Spleen (tissue), 7 donors: Measurements from ENCODE around the gene GRM5.

ENCODE experiments used
- CTCF ChIP-seq, 11 experiments: fragments of 200-600 bp in 7 of 11; fragments of 450-650 bp in 4 of 11; sonication (generic) in 4 of 11; IDR thresholded peaks in 8 of 11; conservative IDR thresholded peaks in 3 of 11; 1 replicate in 7 of 11; 2 replicates in 4 of 11; pipeline versions ENCODE4 v1.4.0 to v1.8.0; 2016 to 2021; ENCODE audit warnings: antibody characterized with exemption in 11 of 11, inconsistent platforms in 4 of 11, mild to moderate bottlenecking in 1 of 11
- POLR2A ChIP-seq, 3 donors: fragments of 450-650 bp; IDR thresholded peaks; one replicate each; pipeline ENCODE4 v1.5.1; 2017; ENCODE audit warnings: antibody characterized with exemption in 3 of 3, mild to moderate bottlenecking in 1 of 3
- POLR2AphosphoS5 ChIP-seq, 3 donors: sonication (generic); formaldehyde crosslinking; IDR thresholded peaks; one replicate each; pipeline ENCODE4 v1.5.1; 2017; ENCODE audit warnings: antibody characterized with exemption in 3 of 3
- donor health status: DM: no; HTN: no; CAD: no; lungs with moderate emphysema.
- donor health status: DM: no; HTN: no; CAD: no.
- donor health status: DM: no; HTN: no; CAD: no.

- TF ChIP-seq CTCF (IDR thresholded peaks at IDR 0.05 in 8 of 11, conservative IDR thresholded peaks at IDR 0.05 in 3 of 11) (no peak), POLR2A (IDR thresholded peaks at IDR 0.05) (no peak), POLR2AphosphoS5 (IDR thresholded peaks at IDR 0.05) (no peak)
Measured at GRCh38 chr11:89016214-89016613, 49.6 kb downstream of the GRM5 start.
